NT2/D1 (cell line): ENCODE results near the gene C5orf22.

ENCODE experiments used
- YY1 ChIP-seq: IDR thresholded peaks from 2 replicates; pipeline ENCODE4 v1.6.1; 2011; ENCODE audit not compliant: insufficient read length, insufficient read depth
- ZNF274 ChIP-seq: IDR thresholded peaks from 2 replicates; pipeline ENCODE4 v1.6.1; 2011; ENCODE audit warnings: mild to moderate bottlenecking, low read depth, low read length

DNA sequence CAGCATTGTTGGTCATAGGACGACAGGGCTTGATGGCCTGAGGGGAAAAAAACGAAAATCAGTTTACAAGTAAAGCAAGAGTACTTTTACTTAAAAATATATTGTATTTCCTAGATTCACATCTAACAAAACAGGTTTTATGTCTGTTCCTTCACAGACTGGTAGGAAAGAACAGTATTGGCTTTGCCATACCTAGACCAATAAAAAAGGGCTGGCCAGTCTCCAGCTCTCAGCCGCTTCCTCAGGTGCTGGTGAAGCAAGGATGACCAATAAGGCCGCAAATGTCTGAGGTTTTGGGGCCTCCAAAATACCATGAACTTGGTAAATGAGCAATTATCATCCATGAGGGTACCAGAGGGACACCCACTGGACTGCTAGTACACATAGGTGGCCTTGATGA lies 36.8 kb upstream of the C5orf22 start:
- TF ChIP-seq ZNF274: no peak
- TF ChIP-seq YY1: no peak
